Measurements from ENCODE around the gene BOLL.

- TF ChIP-seq CTCF (IDR thresholded peaks at IDR 0.05; ENCODE audit: low read depth, low read length, poor library complexity, severe bottlenecking) (no peak), EZH2phosphoT487 (IDR thresholded peaks at IDR 0.05; ENCODE audit: borderline replicate concordance, low read length) (no peak; the same call in 1 of the 2 replicates)
Observed at GRCh38 chr2:197805715-197806633, 20.9 kb upstream of the BOLL start.

Measured in DOHH2 (cell line).